ENCODE results near the gene TXNL4B.

- TF ChIP-seq CTCF (IDR thresholded peaks at IDR 0.05) = no peak
- no peak for TF ChIP-seq POLR2A (IDR thresholded peaks at IDR 0.05)
Observed at GRCh38 chr16:72044825-72045359, 48.5 kb downstream of the TXNL4B start.

Data from testis (tissue), 2 donors.